ENCODE measurements around the gene CREBBP. TPM values are rescaled to one million over a fixed set of nuclear protein-coding genes. Genes with fewer than 3 reads are reported as not detected.

CREBBP gene
- total RNA-seq, 1 experiment from 2014 or later: 79.1 TPM

- Mint-ChIP-seq H3K27me3 (ENCODE audit: low read depth) (no peaks in the 10 kb centered on the region; the same call in none of the 2 replicates), H3K9me3 (no peaks in the 10 kb centered on the region; a peak in 1 of 5 replicates), H3K4me1 (peaks cover 19 to 22% of the 10 kb centered on the region in 2 experiments), H3K36me3 (ENCODE audit: insufficient read depth in 1 of 3, low read depth in 3 of 3) (peaks cover 5 to 15% (median 11%) of the 10 kb centered on the region in 3 experiments; a peak in 6 of 7 replicates), H3K4me3 (peak overlapping the region; percentile 94 to 97), H3K27ac (no peak overlapping the region)
- Histone ChIP-seq H3K14ac (ENCODE audit: insufficient read depth, low read length) (no peak overlapping the region), H3K27me3 (ENCODE audit: insufficient read depth, low read length) (no peaks in the 10 kb centered on the region), H4K5ac (ENCODE audit: insufficient read length, low read depth, low read length) (no peak overlapping the region), H4K20me1 (ENCODE audit: control insufficient read depth, insufficient read depth, insufficient read length) (no peaks in the 10 kb centered on the region), H3K27ac (ENCODE audit: insufficient read length, low read depth, low read length) (no peak overlapping the region), H4K8ac (replicated peaks; ENCODE audit: insufficient read length, low read depth, low read length) (no peak overlapping the region), H3K9ac (ENCODE audit: extremely low read depth, insufficient read length, low read length) (no peak overlapping the region), H3K4me1 (ENCODE audit: insufficient read depth, low read length) (no peaks in the 10 kb centered on the region; the same call in 1 of the 2 replicates), H3K4me2 (ENCODE audit: insufficient read depth, insufficient read length, low read length) (no peak overlapping the region), H2BK120ac (ENCODE audit: low read depth, low read length, poor library complexity, severe bottlenecking) (no peak overlapping the region), H3T11ph (ENCODE audit: low read length) (no peak overlapping the region), H2BK5ac (ENCODE audit: insufficient read length, low read length) (no peak overlapping the region), H3K23me2 (ENCODE audit: insufficient read length, low read depth, low read length, poor library complexity, severe bottlenecking) (peaks cover 8% of the 10 kb centered on the region), H3K9me3 (ENCODE audit: control insufficient read depth, low read depth, low read length) (no peaks in the 10 kb centered on the region), H3K56ac (ENCODE audit: insufficient read length, low read depth, low read length) (no peak overlapping the region), H4K91ac (ENCODE audit: insufficient read length, low read depth, low read length) (no peak overlapping the region), H2AFZ (ENCODE audit: low read length) (no peak overlapping the region), H2AK5ac (ENCODE audit: insufficient read length, low read length) (no peak overlapping the region), H3K4ac (ENCODE audit: low read depth, low read length) (no peak overlapping the region), H3K23ac (ENCODE audit: insufficient read length, low read depth, low read length) (no peak overlapping the region), H2BK20ac (ENCODE audit: low read depth, low read length, poor library complexity, severe bottlenecking) (no peak overlapping the region), H2BK12ac (ENCODE audit: insufficient read length, low read depth, low read length) (no peak overlapping the region), H3K79me2 (ENCODE audit: insufficient read depth, low read length) (peaks cover 13% of the 10 kb centered on the region; the same call in 1 of the 2 replicates), H2BK15ac (ENCODE audit: low read depth, low read length) (no peak overlapping the region), H3K18ac (ENCODE audit: insufficient read length, low read depth, low read length) (no peak overlapping the region), H3K79me1 (ENCODE audit: insufficient read depth, low read depth, low read length, poor library complexity, severe bottlenecking) (peaks cover 2% of the 10 kb centered on the region)
- no peak for TF ChIP-seq CTCF (conservative IDR thresholded peaks at IDR 0.05)
- no peak for DNase-seq
- no CpG with 5 or more reads among the region's 10 CpGs for WGBS (ENCODE audit: extremely low coverage, insufficient read length, low lambda C conversion rate)
Measured at GRCh38 chr16:3718628-3719027, 161.9 kb downstream of the CREBBP start.

All from H9 (cell line).